Activated T-helper 9 cell treated with anti-CD3 and anti-CD28 coated beads, Interleukin-2, amount 50 U/mL, for 16 hours (primary cell): Measurements from ENCODE around the gene NEK1.

ENCODE experiments used
- DNase-seq: peaks from one replicate; pipeline ENCODE4 v3.0.0-alpha.2; 2020; ENCODE audit warnings: low read depth

NEK1 gene

DNA sequence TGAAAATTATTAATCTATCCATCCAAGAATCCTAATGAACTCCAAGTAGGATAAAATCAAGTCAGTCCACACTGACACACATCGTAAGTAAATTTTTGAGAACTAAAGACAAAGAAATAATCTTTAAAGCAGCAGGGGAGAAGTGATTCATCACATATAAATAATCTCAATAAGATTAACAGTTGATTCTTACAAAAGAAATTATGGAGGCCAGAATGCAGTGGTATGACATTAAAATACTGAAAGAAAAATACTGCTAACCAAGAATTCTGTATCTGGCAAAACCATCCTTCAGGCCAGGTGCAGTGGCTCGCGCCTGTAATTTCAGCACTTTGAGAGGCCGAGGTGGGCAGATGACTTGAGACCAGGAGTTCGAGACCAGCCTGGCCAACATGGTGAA is 245.6 kb downstream of the NEK1 start:
- DNase-seq = no peak

DNA sequence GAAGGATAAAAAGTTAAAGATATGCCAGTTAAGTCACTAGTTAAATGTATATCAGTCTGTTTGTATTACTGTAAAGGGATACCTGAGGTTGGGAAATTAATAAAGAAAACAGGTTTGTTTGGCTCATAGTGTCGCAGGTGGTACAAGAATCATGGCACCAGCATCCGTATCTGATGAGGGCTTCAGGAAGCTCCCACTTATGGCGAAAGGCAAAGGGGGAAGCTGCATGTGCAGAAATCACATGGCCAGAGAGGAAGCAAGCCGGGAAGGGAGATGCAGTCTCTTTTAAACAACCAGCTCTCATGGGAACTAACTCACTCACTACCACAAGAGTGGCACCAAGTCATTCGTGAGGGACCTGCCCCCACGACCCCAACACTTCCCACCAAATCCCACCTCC is 249.8 kb downstream of the NEK1 start:
- no peak for DNase-seq

GRCh38 chr4:169361756-169362155 is 250.6 kb downstream of the NEK1 start:
- no peak for DNase-seq

GRCh38 chr4:169359961-169360360 is 252.4 kb downstream of the NEK1 start:
- no peak for DNase-seq

GRCh38 chr4:169352360-169352759 is 260.0 kb downstream of the NEK1 start:
- no peak for DNase-seq

GRCh38 chr4:169351872-169352271 is 260.5 kb downstream of the NEK1 start:
- no peak for DNase-seq

DNA sequence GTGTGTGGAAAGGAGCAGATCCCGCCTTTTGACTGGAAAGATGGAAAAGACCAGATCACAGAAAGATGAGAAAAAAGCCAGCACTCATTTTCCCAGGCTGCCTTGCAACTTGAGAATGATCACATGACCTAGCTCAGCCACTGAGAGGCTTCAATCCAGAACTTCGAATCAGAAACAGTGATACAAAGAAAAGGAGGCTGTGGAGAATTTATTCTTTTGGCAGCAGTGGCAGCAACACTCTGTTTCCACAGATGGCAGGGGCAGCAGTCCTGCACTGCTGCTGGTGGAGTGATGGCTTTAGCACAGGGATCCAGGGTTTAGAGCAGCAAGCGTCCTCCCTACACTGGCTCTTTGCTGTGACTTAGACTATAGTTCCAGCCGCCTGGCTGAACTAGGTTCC is 263.8 kb downstream of the NEK1 start:
- no peak for DNase-seq

GRCh38 chr4:169346840-169347239 is 265.5 kb downstream of the NEK1 start:
- DNase-seq = no peak

- DNase-seq = no peak
Observed at GRCh38 chr4:169345316-169345721, 267.1 kb downstream of the NEK1 start.
